Measurements from ENCODE around the gene P4HTM.
"Not testable (repeated sequence)": the region's sequence is repeated elsewhere in the genome, so short reads cannot be mapped to it uniquely, and the experiment has no call there.

Gene P4HTM

GRCh38 chr3:48997102-48997635 lies 7.1 kb downstream of the P4HTM start:
- Mint-ChIP-seq H3K4me1 (peaks cover 20% of the 10 kb centered on the region), H3K9me3 (no peaks in the 10 kb centered on the region), H3K36me3 (peaks cover 28% of the 10 kb centered on the region), H3K4me3 (no peak overlapping the region), H3K27ac (peak overlapping the region; percentile 48)
- no peak for DNase-seq (ENCODE audit: low spot score in 2 of 2)
- no peak for ATAC-seq

DNA sequence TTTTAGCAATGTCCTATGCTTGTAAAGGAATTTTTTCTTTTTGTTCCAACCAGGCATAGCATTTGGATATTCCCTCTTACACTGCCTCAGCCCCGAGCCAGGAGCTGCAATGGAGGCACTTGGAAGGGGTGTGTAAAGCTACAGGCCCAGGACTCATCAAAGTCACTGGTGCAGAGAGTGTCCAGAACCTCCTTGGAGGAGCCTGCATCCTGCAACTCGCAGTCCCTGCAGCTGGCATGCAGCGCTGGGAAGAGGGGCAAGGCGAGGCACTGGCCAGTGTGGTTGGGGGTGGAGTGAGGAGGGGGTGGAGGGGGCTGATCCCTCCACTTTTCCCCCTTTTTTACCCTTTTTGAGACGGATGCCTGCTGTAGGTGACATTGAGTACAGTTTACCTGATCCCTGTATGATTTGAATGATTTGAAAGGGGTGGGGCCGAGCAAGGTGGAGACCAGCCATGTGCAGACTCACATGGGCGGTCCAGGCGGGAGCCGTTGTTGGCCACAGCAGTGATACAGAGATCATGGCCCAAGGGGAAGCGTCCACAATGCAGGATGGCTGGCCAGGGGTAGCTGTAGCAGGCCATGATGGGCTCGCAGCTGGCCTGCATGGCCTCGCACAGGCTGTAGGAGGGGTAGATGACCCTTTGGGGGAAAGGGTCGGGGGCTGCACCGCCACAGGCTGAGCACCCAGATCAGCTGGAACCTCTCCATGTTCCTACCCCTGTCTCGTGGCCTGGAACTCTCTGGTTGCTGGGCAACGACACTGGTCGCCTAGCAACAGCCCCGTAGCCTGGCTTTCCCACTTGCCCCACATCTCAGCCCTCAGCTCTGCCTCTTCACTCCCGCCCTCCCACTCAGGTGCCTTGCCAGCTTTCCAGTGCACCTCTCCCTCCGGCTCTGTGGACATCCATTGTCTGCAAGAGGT lies 7.9 kb downstream of the P4HTM start:
- H3K36me3 Mint-ChIP-seq: peaks cover 26% of the 10 kb centered on the region
- H3K4me1 Mint-ChIP-seq: peaks cover 23% of the 10 kb centered on the region
- no peak for ATAC-seq
- H3K9me3 Mint-ChIP-seq: no peaks in the 10 kb centered on the region
- DNase-seq (ENCODE audit: low spot score in 2 of 2): no peak
- peak overlapping the region; percentile 48 for H3K27ac Mint-ChIP-seq
- no peak overlapping the region for H3K4me3 Mint-ChIP-seq

- Mint-ChIP-seq H3K36me3 (peaks cover 15% of the 10 kb centered on the region), H3K27ac (peak overlapping the region; percentile 56)
- ATAC-seq: no peak
These were observed 9.2 kb downstream of the P4HTM start for GRCh38 chr3:48999085-48999858.

DNA sequence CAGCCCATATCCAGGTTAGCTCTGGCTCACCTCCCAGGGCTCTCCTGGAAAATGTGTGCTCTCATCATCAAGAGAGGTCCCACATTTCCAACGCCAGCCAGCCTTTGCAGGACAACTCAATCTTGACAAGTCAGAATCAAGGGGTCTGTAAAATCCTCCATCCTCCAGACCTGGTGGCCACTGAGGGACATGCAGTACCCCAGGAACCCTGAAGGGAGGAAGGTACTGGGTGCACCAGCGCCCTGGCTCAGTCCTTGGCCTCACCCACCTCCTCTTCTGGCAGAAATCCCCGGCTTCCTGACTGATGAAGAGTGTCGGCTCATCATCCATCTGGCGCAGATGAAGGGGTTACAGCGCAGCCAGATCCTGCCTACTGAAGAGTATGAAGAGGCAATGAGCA lies 11.1 kb downstream of the P4HTM start:
- ATAC-seq (no peak), DNase-seq (ENCODE audit: low spot score in 2 of 2) (no peak)
- Mint-ChIP-seq H3K9me3 (no peaks in the 10 kb centered on the region), H3K4me3 (no peak overlapping the region), H3K36me3 (no peaks in the 10 kb centered on the region), H3K27ac (peak overlapping the region; percentile 19), H3K4me1 (peaks cover 7% of the 10 kb centered on the region)

More at GRCh38 chr3:48999085-48999858, 9.2 kb downstream of the P4HTM start:
- Mint-ChIP-seq H3K4me1 (peaks cover 16% of the 10 kb centered on the region), H3K9me3 (no peaks in the 10 kb centered on the region), H3K4me3 (no peak overlapping the region)
- no peak for DNase-seq (ENCODE audit: low spot score in 2 of 2)

- ATAC-seq: no peak
- peaks cover 29% of the 10 kb centered on the region for H3K36me3 Mint-ChIP-seq
- H3K4me3 Mint-ChIP-seq: no peak overlapping the region
- peaks cover 37% of the 10 kb centered on the region for H3K4me1 Mint-ChIP-seq
- H3K27ac Mint-ChIP-seq: no peak overlapping the region
- H3K9me3 Mint-ChIP-seq: no peaks in the 10 kb centered on the region
- no peak for DNase-seq (ENCODE audit: low spot score in 2 of 2)
These were observed 14.6 kb downstream of the P4HTM start for GRCh38 chr3:49004352-49005302.

DNA sequence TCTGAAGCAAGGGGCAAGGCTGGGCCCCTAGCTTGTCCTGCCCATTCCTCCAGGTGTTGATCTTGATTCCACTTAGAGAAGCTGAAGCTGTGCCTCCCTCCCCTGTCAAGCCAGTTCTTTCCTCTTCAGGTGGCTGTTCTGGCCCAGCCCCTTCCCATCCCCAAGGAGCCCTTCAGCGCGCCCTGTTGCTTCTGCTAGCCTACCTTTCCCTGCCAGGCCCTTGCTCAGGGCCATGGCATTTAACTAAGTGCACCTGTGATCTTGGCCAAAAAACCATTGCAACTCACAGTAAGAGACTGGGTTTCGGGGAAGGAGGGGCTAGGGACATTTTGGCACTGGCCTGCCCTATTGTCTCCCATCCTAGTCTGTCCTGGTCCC lies 15.3 kb downstream of the P4HTM start:
- DNase-seq (ENCODE audit: low spot score in 2 of 2) (no peak), ATAC-seq (no peak)
- no peak overlapping the region for H3K27ac Mint-ChIP-seq
- H3K4me3 Mint-ChIP-seq: no peak overlapping the region
- H3K36me3 Mint-ChIP-seq: peaks cover 35% of the 10 kb centered on the region
- H3K9me3 Mint-ChIP-seq: no peaks in the 10 kb centered on the region
- peaks cover 37% of the 10 kb centered on the region for H3K4me1 Mint-ChIP-seq

DNA sequence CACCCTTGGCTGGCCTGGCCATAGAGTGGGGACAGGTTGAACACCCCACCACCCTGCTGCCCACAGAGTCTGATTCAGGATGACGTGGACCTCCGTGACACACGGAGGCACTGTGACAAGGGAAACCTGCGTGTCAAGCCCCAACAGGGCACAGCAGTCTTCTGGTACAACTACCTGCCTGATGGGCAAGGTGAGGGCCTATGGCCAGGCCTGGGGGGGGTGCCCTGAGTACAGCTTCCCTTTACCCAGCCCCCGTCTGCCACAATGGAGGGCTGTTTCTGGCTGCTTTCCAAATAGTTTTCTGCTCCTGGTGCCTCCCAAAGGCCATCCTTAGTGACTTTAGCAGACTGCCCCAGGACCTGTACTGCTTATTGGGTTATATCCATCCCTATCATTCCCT lies 16.0 kb downstream of the P4HTM start:
- peaks cover 42% of the 10 kb centered on the region for H3K36me3 Mint-ChIP-seq
- ATAC-seq (no peak), DNase-seq (ENCODE audit: low spot score in 2 of 2) (no peak)
- no peaks in the 10 kb centered on the region for H3K9me3 Mint-ChIP-seq
- peaks cover 37% of the 10 kb centered on the region for H3K4me1 Mint-ChIP-seq
- H3K4me3 Mint-ChIP-seq: peak overlapping the region; percentile 100
- H3K27ac Mint-ChIP-seq: no peak overlapping the region

DNA sequence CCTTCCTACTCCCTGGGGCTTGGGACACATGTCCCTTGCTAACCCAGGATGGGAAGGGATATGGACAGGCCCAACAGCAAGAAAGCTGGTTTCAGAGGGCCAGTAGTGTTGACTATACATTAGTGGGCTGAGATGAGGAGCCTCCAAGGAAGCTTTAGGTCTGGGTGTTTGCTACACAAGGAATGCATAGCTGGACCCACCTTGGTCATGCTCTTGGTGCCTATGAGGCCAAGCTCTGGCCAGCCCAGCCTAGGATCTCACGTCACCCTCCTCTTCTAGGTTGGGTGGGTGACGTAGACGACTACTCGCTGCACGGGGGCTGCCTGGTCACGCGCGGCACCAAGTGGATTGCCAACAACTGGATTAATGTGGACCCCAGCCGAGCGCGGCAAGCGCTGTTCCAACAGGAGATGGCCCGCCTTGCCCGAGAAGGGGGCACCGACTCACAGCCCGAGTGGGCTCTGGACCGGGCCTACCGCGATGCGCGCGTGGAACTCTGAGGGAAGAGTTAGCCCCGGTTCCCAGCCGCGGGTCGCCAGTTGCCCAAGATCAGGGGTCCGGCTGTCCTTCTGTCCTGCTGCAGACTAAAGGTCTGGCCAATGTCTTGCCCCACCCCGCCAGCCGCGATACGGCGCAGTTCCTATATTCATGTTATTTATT lies 16.5 kb downstream of the P4HTM start:
- Mint-ChIP-seq H3K4me3 (peak overlapping the region; percentile 100), H3K9me3 (no peaks in the 10 kb centered on the region), H3K27ac (peak overlapping the region; percentile 100), H3K4me1 (peaks cover 37% of the 10 kb centered on the region), H3K36me3 (peaks cover 48% of the 10 kb centered on the region)
- ATAC-seq: no peak
- no peak for DNase-seq (ENCODE audit: low spot score in 2 of 2)

DNA sequence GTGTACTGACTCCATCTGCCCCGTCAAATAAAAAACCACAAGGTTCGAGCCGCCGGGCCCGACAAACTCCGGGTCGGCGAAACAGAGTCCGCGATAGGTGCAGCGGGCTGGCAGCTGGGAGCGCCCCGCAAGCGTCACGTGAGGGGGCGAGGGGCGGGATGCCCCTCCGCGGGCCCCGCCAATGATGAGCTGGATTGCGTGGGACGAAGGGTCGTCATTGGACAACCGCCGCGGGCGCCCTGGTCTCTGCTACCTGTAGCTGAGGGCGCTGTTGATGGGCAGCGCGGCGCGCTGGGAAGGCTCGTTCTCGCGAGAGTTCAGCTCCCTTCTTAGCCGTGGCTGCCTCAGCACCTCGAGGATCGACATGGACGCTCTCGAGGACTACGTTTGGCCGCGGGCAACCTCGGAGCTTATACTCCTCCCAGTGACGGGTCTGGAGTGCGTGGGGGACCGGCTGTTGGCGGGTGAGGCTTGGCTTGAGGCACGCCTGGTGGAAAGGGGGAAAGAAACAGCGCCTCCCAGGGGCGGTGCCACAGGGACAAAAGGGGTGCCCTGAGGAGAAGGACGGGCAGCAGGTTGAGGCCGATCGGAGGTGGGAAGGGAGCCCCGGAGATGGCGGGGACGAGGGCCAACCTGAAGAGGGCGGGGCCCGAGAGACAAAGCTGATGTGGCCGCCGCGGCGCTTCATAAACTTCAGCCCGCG lies 17.2 kb downstream of the P4HTM start, which contains the start of gene WDR6:
WDR6 (plus strand) TSS at position 324 of the 703 bp plus-strand sequence; CDS start at position 365, 41 bp downstream.
- Mint-ChIP-seq H3K4me1 (peaks cover 39% of the 10 kb centered on the region), H3K36me3 (peaks cover 55% of the 10 kb centered on the region)

DNA sequence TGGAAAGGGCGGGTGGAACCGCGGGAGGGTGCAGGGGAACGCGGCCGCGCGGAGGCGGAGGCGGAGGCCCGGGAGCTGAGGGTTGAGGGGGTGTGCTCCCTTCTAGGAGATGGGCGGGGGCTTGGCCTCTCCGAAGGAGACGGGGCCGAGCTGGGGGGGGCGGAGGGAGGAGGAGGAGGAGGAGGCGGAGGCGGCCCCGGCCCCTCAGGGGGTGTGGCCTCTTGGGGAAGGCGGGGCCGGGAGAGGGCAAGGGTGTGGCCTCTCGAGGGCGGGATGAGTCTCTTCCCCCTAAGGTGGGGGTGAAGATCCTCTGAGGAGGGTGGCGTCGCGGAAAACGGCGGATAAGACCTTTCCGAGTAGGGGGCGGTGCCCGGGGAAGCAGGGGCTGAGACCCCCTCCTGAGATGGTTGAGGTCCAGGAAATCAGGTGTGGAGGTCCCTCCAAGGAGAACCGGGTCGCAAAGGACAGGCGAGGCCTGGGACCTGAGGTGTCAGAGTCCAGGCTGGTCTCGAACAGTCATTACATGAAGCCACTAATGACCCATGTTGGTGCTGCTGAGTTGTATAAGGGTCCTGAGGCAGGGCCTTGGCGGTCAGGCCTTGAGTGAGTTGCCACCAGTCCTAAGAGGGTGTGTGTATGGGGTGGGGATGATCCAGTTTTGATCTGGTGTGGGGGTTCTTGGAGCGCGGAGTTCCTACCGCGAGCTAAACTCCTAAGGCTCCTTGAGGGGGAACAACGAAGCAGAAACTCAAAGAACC lies 17.9 kb downstream of the P4HTM start:
- DNase-seq (ENCODE audit: low spot score in 2 of 2) (peak; percentile 79 to 94), ATAC-seq (peak; percentile 68)
- Mint-ChIP-seq H3K27ac (peak overlapping the region; percentile 100), H3K9me3 (no peaks in the 10 kb centered on the region), H3K4me3 (peak overlapping the region; percentile 100), H3K4me1 (peaks cover 44% of the 10 kb centered on the region), H3K36me3 (peaks cover 62% of the 10 kb centered on the region)

More for the DNA sequence above, 17.2 kb downstream of the P4HTM start, which contains the start of gene WDR6:
- DNase-seq (ENCODE audit: low spot score in 2 of 2) (peak; percentile 95 to 98), ATAC-seq (peak; percentile 91)
- peak within 1 kb of the TSS; percentile 100 for H3K27ac Mint-ChIP-seq
- H3K9me3 Mint-ChIP-seq: no peaks in the 10 kb centered on the region
- H3K4me3 Mint-ChIP-seq: peak within 1 kb of the TSS; percentile 100

GRCh38 chr3:49008627-49009026 lies 18.6 kb downstream of the P4HTM start:
- H3K27ac Mint-ChIP-seq: peak overlapping the region; percentile 100
- not testable (repeated sequence) for ATAC-seq; H3K9me3 Mint-ChIP-seq; DNase-seq (ENCODE audit: low spot score in 2 of 2)
- H3K4me3 Mint-ChIP-seq: peak overlapping the region; percentile 100
- peaks cover 65% of the 10 kb centered on the region for H3K36me3 Mint-ChIP-seq
- peaks cover 47% of the 10 kb centered on the region for H3K4me1 Mint-ChIP-seq

GRCh38 chr3:49009396-49009795 lies 19.4 kb downstream of the P4HTM start:
- Mint-ChIP-seq H3K4me3 (peak overlapping the region; percentile 100), H3K27ac (peak overlapping the region; percentile 100), H3K9me3 (no peaks in the 10 kb centered on the region), H3K36me3 (peaks cover 72% of the 10 kb centered on the region), H3K4me1 (peaks cover 50% of the 10 kb centered on the region)
- DNase-seq (ENCODE audit: low spot score in 2 of 2) (no peak), ATAC-seq (no peak)

GRCh38 chr3:49012441-49013017 lies 22.5 kb downstream of the P4HTM start:
- ATAC-seq: no peak
- Mint-ChIP-seq H3K9me3 (no peaks in the 10 kb centered on the region), H3K4me3 (no peak overlapping the region), H3K36me3 (peaks cover 80% of the 10 kb centered on the region), H3K4me1 (peaks cover 57% of the 10 kb centered on the region), H3K27ac (no peak overlapping the region)
- DNase-seq (ENCODE audit: low spot score in 2 of 2): no peak

Data from stimulated activated effector memory CD8-positive, alpha-beta T cell treated with anti-CD3 and anti-CD28 coated beads, Interleukin-12 subunit alpha, Interleukin-12 subunit beta, amount 100 ng/mL, for 72 hours (primary cell).